IPS-NIHi11 (cell line): Measurements from ENCODE around the gene ATP1A3.
A peak's percentile ranks its signal among the peaks of the same experiment; 100 is the strongest.

ENCODE experiments used
- DNase-seq: peaks from one replicate; pipeline ENCODE4 v3.0.0; 2012; ENCODE audit warnings: mixed read lengths, low spot score

ATP1A3 gene

DNA sequence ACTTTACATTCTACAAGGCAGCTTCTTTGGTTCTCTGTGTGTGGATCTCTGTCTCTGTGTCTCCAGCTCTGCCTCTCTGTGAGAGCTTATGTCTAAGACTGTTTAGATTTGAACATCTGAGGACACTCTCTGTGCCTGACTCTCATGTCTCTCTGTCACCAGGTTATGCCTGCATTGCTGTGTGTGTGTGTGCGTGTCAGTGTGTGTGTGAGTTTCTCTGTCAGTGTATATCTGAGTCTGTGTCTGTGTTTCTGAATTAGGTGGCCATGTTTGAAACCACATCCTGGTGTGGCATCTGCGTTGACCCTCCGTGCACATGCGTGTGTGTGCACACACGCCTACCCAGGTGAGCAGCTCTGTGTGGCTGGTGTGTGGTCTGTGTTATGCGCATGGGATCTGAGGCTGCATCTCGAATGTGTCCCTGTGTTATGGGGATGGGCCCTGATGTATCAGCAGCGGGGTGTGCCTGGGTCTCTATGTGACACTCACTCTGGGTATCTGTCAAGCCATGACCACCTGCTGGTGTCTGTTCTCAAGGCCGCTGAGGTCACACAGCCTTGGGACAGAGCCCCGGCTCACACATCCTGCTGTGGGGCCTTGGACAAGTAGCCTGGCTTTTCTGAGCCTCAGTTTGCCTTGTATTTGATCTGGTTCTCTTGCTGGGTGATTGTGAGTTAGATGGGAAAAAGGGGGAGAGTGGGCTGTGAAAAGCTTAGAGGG lies 6.7 kb downstream of the ATP1A3 start:
- no peak for DNase-seq

DNA sequence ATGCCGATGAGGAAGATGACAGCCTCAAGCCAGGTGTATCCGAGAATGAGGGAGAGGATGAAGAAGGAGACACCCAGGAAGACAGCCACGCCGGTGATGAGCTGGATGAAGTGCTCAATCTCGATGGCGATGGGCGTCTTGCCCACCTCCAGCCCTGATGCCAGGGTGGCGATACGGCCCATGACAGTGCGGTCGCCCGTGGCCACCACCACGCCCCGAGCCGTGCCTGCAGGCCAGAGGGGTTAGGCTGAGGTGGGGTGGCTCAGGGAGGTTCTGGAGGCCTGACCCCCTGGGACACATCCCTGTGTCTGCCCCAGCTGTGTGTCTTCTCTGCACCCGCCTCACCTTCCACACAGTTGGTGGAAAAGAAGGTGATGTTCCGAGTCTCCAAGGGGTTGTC lies 9.1 kb downstream of the ATP1A3 start:
- DNase-seq, result no peak

DNA sequence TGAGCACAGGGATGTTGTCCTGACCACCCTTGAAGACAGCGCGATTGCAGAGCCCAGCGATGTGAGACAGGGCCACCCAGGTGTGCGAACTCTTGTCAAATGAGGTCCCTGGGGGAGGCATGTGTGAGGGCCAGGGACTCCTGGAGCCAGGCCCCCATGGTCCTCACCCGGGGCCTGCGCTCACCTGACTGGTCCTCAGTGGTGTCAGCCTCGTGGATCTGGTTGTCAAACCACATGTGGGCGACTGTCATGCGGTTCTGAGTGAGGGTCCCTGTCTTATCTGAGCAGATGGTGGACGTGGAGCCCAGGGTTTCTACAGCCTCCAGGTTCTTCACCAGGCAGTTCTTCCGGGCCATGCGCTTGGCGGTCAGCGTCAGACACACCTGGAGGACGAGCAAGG lies 12.3 kb downstream of the ATP1A3 start:
- DNase-seq, result no peak

DNA sequence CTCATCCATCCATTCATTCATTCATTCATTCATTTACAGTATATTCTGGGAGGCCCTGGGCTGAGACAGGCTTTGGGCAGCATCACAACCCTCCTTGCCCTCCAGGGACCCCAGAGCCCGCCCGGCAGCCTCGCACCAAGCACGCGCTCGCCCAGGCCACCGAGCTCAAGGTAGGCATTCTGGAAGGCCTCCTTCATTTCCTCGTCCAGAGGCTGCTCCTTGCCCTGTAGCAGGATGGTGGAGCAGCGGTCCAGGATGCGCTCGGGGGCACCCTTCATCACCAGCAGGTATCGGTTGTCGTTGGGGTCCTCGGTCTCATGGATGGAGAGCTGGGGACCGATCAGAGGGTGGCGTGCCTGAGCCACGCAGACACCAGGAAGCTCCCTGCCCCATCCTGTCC lies 15.6 kb downstream of the ATP1A3 start:
- DNase-seq, result no peak

DNA sequence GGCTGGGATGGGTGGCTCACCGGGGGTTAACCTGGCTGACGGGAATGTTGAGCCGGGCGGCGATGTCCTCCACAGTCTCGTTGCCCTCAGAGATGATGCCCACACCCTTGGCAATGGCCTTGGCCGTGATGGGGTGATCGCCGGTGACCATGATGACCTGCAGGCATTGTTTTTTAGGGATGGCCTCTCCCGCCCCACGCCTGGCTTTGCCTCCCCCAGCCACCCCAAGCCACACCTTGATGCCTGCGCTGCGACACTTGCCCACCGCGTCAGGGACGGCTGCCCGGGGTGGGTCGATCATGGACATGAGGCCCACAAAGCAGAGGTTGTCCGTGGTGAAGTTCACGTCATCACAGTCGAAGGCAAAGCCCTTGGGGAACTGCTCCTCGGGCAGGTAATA lies 16.1 kb downstream of the ATP1A3 start:
- no peak for DNase-seq

DNA sequence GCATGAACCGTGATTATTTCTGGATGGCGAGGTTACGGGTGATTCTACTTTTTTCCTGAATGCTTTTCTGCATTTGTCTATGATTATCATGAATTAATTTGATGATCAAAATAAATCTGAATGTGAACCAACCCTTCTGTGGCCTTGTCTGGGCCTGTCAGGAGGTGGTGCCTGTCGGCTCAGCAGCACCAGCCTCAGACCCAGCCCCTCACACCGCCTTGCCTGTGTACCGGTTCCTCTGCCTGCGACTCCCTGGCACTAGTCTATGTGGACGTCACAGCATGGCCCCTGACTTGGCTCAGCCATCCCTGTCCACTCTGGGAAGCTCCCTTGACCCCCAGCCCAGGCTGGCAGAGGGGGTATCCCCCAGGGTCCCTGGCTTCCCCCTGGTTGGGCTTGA lies 19.4 kb downstream of the ATP1A3 start:
- DNase-seq, result no peak

DNA sequence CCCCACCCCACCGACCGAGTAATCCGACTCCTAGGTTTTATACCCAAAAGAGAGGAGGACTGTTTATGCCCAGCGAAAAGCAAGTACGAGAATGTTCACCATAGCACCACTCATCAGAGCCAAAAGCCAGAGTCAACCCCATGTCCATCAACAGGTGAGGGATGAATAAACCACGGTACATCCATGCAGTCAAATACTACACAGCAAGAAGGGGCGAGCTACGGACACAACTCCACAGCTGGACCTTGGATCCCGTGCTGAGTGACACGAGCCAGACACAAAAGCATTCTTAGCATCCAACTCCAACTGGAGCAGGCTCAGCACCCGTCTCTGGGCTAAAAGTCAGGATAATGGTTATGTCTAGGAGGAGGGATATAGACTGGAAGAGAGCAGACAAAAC lies 22.7 kb downstream of the ATP1A3 start:
- DNase-seq, result no peak

DNA sequence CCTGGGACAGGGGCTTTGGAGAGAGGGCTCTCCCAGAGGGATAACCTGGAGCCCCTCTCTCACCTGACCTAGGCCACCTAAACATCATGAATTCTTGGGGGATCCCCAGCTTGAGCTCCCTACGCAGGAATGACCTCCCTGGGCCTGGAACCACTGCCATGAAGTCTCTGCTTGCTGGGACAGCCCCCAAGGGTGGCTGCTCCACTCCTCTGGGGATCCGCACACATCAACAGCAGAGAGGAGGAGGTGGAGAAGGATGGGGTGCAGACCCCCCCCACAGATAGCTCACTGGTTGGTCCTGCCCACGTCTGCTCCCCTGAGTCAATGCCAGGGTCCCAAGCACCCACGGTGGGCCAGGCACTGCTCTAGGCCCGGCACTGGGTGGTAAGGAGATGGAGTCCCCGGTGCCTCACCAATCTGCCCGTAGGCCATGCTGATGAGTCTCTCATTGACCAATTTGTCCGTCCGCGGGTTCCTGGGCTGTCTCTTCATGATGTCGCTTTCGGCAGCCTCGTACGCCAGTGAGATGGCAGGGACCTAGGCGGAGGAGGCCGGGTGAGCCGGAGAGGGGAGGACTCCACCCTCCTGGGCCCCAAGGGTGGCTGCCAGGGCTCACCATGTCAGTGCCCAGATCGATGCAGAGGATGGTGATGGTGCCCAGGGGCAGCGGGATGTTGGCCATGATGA lies 24.1 kb downstream of the ATP1A3 start:
- no peak for DNase-seq

DNA sequence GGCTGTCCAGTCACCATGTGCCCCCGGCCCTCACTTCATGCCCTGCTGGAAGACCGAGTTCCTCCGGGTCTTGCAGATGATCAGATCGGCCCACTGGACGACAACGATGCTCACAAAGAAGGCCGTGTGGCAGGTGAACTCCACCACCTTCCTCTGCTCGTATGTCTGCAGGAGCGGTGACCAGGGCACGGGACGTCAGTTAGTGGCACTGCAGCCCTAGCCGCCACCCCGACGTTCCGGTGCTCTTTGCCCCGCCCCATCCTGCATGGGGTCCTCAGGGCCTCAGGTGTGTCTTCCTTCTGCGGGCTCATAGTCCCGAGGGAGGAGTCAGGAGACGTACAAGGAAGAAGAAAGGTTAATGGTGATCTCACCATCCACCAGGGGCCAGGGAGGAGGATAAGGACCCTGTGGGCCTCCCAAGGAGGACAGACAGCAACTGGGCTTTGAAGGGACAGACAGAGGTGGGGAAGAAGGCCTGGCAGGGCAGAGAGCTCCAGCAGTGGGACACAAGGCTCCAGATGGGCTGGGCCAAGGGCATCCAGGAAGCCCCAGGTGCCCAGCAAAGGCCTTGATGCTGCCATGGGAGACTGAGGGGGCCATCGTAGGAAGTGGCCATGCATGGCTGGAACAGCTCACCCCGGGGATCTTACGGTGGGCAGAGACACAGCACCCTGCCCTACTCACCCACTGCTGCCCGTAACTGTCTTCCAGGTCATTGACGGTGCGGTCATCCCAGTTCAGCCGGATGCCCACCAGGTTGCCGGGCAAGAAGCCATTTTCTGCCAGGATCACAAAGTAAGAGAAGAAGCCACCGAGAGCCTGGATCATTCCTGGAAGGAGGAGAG lies 25.1 kb downstream of the ATP1A3 start:
- DNase-seq, result no peak

DNA sequence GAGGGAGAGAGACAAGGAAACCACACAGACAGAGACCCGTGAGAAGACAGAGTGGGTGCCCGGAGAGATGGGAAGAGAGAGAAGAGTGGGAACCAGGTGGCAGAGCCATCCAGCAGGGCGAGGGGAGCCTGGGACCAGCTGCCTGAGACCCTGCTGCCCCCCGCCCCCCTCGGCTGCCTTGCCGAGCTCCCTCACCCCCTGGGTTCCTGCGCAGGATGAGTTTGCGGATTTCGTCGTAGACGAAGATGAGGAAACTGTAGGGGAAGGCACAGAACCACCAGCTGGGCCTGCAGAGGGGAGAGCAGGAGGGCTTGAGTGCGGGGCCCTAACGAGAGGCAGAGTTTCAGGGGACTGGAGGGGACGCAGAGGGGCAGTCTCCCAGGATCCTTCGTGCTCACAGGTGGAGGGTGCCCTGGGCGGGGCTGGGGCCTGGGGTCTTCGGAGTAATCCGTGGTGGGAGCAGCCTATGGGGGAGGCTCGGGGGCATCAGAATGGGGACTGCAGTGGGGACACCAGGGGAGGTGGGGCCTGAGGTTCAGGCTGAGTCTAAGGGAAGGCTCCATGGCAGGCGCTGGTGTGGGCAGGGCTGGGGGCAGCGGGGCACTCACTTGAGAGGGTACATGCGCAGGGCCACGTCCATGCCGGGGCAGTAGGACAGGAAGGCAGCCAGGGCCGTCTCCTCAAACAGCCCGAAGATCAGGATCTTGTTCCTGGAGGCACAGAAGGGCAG lies 26.8 kb downstream of the ATP1A3 start:
- DNase-seq, result no peak

DNA sequence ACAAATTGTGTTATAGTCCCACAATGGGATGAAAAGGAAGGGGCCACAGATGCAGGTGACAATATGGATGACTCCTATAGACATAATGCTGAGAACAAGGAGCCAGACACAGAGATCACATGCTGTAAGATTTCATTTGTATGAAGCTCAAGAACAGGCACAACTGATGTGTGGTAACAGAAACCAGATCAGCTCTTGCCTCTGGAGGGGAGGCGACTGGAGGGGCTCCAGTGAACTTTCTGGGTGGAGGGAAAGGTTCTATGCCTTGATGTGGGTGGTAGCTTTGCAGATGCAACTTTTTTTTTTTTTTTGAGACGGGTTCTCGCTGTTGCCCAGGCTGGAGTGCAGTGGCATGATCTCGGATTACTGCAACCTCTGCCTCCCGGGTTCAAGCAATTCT lies 28.9 kb downstream of the ATP1A3 start:
- DNase-seq, result no peak

DNA sequence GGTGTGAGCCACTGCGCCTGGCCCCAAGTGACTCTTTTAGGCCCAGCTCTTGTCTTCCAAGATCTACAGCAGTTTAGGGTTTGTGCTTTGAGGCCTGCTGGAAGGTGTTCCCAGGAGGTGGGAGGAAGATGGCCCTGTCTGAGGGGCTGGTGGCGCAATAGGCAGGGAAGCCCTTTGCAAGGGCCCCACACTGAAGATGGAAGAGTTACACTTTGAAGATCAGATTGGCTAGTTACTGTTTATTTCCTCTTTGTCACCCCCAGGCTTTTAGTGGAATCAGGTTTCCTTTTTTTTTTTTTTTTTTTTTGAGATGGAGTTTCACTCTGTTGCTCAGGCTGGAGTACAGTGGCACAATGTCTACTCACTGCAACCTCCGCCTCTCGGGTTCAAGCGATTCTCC lies 33.1 kb downstream of the ATP1A3 start:
- no peak for DNase-seq

DNA sequence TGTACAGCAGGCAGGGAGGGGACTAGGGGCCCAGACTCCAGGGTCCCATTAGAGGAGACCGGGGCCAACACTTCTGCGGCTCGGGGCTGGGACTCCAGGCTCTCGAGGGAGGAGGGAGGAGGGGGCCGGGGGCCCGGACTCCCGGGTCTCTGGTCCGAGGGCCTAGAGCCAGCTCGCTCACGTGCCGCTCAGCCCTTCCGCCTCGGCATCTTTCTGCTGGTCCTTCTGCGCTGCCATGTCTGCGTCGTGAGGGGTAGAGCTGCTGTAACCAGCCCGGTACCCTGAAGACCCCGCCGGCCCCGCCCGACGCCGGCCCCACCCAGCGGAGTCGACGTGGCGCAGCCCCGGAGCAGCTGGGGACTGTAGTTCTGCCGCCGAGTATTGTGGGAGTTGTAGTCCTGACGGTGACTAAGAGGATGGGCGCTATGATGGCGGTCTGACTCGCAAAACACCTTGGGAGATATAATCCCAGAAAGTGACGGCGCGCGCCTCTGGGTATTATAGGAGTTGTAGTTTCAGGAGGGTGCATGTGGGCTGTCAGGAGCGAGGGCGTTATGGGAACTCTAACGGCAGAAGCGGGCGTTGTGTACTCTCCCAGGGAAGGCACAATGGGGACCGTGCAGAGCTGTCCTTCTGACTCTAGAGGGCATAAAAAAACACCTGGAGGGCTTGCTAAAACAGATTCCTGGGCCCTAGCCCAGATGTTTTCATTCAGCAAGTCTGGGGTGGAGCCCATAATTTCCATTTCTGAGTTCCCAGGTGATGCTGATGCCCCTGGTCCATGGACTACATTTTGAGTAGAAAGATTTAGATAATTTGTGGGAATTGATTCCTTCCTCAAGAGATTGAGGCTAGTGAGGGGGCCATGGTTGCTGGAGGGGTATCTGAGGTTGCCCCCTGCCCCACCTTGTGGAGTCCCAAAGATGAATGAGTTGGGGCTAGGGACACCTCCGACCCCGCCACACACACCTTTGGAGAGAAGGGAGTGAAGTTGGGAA lies 34.7 kb downstream of the ATP1A3 start, which contains the start of gene RABAC1:
Gene RABAC1 (minus strand): TSS at position 266 of the 998 bp plus-strand sequence. CDS start 29 bp downstream, at position 237.
- peak; percentile 94 for DNase-seq

DNA sequence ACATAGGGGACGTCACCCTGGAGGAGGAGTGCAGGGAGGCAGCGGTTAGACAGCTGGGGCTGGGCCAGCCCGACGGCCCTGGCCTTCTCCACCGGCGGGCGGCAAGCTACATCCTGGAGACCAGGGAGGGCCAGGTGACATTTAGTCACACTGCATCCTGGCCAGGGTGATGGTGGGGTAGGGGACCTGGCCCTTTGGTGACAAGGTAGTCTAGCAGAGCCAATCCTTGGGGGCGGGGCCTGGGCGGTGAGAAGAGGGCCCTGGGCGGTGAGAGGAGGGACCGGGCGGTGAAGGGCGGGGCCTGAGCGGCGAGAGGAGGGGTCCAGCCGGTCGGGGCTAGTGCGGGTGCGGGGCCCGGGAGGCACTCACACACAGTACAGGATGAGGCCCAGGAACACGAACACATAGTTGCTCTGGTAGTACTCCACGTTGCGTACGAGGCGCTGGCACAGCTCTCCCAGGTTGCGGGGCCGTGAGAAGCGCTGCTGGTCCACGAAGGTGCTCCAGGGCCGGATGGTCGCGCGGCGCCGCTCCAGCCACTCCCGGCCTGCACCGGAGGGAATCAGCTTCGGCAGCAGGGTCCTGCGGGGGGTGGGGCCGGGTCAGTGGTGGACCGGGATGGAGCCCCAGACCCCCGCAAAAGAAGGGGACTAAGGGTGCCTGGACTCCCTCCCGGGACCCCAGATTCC lies 35.5 kb downstream of the ATP1A3 start:
- peak; percentile 89 for DNase-seq

DNA sequence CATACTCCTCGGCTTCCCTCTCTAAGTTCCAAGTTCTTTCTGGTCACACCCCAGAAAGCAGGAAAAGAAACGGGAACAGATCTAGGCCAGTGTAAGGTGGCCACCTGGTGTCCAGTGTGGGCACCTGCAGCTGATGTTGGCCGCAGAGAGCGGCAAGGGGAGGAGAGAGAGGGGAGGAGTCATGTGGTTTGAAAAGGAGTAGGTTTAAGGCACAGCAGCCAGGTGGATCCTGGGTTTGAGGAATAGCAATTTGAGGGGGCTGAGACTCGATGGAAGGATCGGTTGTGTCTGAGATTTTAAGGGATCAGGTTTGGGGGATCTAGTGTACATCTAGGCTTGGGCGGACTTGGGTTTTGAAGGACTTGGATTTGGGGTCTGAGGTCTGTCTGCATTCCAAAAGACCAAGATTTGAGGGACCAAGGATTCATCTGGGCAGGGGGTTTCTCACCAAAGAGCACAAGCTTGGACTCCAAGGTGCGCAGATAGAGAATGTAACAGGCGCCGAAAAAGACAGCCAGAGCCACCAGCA lies 36.1 kb downstream of the ATP1A3 start:
- DNase-seq, result peak; percentile 91

DNA sequence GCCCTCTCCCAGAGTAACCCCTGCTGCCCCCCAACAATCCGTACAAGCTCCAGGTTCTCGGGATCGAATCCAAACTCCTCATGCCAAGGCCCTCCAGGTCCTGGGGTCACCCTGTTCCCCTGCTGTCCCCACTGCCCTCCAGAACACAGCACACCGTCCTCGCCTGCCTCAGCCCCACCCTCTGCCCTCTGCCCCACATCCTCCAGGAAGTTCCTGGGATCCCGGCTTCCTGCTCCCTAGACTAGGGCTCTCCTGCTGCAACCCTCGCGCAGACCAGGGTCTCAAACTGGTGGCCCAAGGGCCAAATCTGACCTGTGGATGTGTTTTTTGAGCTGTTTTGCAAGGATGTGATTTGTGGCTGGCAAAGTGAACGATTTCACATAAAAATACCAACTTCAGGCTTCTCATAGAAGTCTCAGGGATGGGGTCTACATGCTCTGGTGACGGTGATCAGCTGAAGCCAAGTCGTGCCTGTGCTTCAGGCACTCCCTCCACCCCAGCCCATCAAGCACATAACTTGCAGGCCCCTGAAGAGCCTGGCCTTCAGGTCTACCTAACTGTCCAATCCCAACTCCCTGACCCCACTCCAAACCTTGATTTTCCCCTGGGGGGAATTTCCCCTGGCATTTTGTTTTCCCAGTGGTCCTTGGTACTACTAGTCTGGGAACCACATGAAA lies 36.7 kb downstream of the ATP1A3 start:
- no peak for DNase-seq

DNA sequence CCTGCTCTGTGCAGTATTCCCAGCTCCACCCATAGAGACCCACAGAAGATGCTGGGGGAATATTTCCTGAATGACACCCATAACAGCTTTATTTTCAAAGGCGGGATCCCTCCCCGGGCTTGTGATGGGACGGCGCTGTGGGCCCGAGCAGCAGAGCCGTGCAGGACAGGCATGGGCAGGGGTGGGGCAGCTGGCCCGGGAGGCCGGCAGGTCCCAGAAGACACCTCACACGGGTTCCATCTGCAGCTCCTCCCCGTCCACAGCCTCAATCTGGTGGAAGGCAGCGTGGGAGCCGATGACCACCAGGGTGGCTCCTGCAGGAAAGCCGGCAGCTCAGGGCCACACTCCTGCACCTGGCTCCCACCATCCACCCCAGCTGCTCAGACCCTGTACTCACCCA lies 37.4 kb downstream of the ATP1A3 start:
- no peak for DNase-seq

DNA sequence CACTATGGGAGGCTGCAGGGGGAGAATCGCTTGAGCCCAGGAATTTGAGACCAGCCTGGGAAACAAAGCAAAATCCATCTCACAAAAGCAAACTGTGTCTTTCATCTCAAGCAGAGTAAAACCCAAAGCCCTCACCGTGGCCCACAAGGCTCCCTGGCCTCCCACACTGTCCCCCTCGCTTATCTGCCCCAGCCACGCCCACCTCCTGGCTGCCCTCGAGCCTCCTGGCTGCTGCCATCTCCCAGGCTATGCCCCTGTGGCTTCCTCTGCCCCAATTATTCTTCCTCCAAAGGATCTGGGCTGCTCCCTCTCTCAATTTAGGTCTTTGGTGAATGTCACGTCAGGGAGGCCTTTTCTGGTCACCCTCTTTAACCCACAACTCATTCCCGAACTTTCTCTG lies 38.5 kb downstream of the ATP1A3 start:
- DNase-seq, result no peak

DNA sequence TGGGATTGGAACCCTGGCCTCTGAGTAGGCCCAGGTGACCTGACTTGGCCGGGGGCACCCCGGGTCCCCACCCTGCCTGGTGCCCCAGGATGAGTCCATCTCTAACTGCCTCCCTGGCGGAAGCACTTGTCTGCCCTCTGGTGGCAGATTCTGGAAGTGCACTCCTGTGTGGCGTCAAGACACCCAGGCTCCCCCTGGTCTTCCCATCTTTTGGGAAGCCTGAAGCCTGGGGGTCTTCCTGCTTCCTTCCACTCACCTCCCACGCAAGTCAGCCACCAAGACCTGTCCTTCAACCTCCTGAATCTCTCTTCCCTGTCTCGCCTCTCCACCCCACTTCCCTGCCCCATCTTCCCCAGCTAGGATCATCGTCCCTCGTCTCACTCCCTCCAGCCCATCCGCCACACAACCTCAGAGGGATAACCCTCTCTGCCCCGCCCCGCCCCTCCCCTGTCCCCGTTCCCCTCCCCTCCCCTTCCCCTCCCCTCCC lies 42.3 kb downstream of the ATP1A3 start:
- peak; percentile 93 for DNase-seq
